Ramos (cell line): ENCODE measurements around the gene NRF1.

Source experiments
- in situ Hi-C: fragments of 300-500 bp; cut with MboI; formaldehyde crosslinking; loops from one replicate; pipeline ENCODE4 v1.14.3; 2022; ENCODE audit warnings: low sequenced_read_pairs; ENCODE audit not compliant: unreplicated experiment

Gene NRF1

GRCh38 chr7:129719980-129720732, 108.6 kb downstream of the NRF1 start:
- in situ Hi-C loops = no loop called here

- in situ Hi-C loops = no loop called here
Observed at GRCh38 chr7:129721068-129721467, 109.5 kb downstream of the NRF1 start.

DNA sequence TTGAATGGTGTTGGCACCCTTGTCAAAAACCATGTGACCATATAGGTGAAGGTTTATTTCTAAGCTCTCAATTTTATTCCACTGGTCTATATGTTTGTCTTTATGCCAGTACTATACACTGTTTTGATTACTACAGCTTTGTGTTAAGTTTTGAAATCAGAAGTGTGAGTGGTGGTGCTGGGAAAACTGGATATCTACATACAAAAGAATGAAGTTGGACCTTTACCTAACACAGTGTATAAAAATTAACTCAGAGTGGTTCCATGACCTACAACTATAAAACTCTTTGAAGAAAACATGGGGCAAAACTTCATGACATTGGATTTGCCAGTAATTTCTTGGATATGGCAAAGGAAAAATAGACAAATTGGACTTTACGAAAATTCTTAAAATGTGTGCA, 112.2 kb downstream of the NRF1 start:
- in situ Hi-C loops = no loop called here

GRCh38 chr7:129724796-129725195, 113.3 kb downstream of the NRF1 start:
- in situ Hi-C loops = no loop called here

GRCh38 chr7:129728875-129729467, 117.5 kb downstream of the NRF1 start:
- in situ Hi-C loops = no loop called here

DNA sequence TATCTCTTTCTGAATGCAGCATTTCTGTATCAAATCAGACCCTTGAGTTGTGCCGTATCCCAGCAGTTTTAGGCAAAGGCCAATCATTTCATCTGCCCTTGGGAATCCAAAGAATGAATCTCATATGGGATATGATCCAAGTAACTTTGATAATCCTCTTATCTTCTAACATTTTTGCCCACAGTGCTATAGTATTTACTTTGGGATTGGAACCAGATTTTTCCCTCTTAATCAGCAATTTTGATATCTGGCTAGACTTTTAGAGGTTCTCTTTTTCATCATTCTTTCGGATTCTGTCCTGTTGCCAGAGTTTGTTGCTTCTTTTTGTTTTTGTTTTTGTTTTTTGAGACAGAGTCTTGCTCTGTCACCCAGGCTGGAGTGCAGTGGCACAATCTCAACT, 118.0 kb downstream of the NRF1 start:
- in situ Hi-C loops = no loop called here

DNA sequence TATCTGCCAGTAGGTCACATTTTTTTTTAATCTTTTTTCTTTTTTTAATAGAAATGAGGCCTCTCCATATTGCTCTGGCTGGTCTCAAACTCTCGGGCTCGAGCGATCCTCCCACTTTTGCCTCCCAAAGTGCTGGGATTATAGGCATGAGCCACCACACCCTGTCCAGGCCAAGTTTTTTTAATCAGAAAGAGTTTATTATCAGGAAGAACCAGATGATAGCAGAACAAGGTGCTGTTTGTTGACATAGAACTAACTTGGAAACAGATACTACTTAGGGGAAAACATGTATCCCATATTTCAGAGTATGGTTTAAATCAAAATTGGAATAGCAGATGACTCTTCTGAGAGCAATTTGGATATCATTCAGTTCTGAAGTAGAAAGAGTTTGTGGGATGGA, 118.6 kb downstream of the NRF1 start:
- in situ Hi-C loops = no loop called here

GRCh38 chr7:129734400-129734799, 122.9 kb downstream of the NRF1 start:
- in situ Hi-C loops = no loop called here

- in situ Hi-C loops = no loop called here
Observed at GRCh38 chr7:129739427-129739826, 127.9 kb downstream of the NRF1 start.

DNA sequence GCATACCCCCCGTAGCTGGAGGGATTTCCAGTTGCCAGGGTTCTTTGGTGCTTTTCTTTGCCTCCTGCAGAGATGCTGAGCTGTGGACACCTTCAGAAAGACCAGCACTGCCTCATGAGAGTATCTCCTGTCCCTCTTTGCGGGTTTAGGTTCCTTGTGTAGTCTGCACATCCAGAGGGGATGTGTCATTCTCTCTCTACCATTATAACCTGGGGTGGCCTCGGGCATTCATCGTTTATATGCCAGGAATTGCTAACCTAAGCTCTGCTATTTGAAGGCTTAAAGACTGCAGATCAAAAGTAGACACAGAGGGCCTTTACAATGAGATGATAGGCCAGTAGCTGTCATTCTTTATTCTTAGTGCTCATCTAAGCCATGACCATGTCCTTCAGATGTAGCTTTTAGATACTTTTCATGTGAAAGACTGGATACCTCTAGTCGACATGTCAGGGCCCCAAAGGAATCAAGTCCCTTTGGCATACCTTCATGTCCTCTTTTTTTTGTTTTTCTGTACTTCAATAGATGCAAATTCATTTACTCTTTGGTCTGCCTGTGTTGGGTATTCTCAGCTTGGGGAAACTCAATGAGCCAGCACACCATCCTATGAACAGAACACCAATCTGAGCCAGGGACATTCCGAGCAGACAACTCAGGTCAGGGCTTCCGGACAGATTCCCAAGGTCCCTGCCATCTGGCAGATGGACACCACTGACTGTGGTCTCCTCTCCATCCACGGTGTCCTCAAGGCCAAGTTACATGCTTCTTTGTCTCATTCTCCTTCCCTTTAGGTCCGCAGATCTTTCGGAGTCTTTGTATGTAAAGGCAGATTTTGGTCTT, 129.3 kb downstream of the NRF1 start:
- in situ Hi-C loops = no loop called here

GRCh38 chr7:129741743-129742213, 130.3 kb downstream of the NRF1 start:
- in situ Hi-C loops = no loop called here

DNA sequence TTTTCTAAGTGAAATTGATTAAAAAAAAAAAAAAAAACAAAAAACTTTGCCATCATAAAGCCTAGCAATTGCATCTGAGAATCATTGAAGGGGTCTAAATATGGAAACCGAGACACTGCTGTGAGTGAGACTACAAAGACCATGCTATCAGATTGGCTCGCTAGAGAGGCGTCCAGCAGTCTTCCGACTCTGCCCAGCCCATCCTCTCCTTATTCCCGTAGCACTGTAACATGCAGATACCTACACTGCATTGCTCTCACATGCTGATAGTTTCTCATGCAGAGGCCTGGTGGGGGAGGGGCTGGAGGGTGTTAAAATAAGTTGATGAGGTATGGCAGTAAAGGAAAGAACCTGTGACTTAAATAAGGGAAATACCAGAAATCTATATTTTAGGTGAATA, 130.7 kb downstream of the NRF1 start:
- in situ Hi-C loops = no loop called here

DNA sequence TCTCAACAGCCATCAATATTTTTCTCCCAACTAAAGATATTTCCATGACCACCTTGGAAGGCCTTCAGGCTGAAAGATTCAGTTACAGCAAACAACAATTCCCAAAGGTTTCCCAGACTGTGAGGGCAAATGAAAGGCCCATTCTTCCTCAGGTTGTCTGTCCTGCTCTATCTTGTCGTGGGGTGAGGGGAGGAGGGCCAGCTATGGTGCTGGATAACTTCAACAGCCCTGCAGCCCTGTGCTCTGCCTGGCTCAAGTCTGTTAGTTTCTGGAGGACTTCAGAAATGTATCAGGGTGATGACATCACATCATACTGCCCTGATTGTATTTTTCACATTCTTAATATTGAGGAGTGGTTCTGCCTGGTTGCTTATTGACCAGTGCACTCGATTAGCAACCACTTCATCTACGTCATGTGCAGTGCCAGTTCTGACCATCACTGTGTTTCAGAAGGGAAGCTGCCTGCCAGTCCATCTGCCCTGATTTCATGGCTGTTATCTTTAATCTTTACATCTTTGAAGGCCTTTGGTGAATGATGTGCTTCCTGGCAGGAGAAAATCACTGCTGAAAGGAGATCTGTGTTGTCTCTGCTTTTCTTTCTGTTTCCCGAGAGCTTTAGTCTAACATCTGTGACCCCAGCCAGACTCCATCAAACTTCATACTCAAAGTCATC, 135.5 kb downstream of the NRF1 start:
- in situ Hi-C loops = no loop called here

DNA sequence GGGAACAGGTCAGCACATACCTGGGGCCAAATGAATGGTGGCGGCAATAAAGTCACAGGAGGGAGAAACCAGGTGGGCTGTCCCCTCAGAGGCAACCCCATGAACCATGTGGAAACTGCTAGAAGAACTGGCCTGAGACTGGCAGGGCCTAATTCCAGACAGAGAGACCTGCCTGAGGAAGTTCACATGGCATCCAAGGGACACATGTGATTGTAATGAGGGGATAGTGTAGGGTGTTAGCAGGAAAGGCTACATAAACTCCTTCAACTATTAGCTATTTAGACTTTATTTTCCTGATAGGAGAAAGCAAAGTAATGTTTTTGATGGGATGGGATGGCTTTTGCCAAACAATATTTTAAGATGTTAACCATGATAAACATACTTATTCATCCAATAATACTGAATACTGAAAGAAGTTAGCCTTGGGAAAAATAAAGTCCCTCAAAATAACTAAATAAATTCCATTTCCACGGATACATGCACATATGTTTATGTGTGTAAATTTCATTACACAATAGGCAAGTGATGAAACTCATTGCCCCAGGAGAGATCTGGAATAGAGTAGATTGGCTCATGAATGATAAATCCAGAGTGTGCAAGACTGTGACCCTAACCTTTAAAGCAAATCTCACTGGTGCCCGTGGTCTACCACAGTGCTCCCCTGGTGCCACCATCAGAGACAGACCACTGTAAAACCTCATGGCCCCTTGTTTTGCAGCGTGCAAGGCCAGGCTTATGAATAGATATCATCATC, 137.0 kb downstream of the NRF1 start:
- in situ Hi-C loops = no loop called here

- in situ Hi-C loops = no loop called here
Observed at GRCh38 chr7:129750091-129750490, 138.6 kb downstream of the NRF1 start.

DNA sequence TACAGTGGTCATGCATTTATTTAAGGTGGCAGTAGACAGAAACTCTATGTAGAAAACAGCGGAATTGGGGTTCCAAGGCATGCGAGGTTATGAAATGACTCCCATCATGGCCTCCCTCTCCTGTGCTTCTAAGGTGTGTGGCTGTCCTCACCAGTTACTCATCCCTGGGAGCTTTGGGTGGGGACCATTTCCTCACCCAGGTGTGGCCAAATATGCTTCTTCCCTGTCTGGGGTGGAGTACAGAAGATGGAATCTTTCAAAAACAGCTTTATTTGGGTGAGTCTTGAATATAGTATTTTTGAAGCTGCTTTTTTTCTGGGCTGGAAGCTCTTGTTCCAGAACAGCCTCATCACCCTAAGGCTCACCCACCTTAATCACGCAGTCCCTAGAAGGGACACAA, 139.0 kb downstream of the NRF1 start:
- in situ Hi-C loops = no loop called here

DNA sequence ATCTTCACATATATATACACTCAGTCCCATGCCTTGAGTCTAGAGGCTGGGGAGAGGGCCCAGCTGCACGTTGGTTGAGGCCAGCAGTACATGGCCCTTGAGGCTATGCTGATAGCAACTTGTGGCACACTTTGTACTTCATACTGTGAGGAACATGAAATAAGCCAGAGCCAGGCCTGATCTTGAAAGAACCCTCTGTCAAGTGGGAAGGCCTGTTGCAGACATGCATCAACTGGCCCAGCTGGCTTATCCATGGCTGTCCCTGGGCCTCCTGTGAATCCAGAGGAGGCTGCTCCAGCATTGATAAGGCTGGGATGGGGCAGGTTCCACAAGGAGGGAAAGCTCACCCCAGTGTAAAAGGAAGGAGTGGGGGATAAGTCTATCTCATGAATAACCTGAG, 140.4 kb downstream of the NRF1 start:
- in situ Hi-C loops = no loop called here

GRCh38 chr7:129752760-129753159, 141.2 kb downstream of the NRF1 start:
- in situ Hi-C loops = no loop called here

DNA sequence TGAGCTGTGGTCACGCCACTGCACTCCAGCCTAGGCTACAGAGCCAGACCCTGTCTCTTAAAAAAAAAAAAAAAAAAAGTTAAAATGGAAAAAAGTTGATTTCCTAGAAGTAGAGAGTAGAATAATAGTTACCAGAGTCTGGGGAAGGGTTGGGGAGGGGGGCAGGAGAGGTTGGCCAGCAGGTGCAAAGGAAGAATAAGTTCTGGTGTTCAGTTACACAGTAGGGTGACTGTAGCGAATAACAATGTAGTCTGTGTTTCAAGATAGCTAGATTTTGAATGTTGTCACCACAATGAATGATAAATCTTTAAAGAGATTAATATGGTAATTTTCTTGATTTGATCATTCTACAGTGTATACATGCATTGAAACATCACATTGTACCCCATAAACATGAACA, 142.9 kb downstream of the NRF1 start:
- in situ Hi-C loops = no loop called here

- in situ Hi-C loops = no loop called here
Observed at GRCh38 chr7:129757991-129758390, 146.5 kb downstream of the NRF1 start.
